Type B pancreatic cell (in vitro differentiated cells): Measurements from ENCODE around the gene CLASP1. TPM values are rescaled to one million over a fixed set of nuclear protein-coding genes. Genes with fewer than 3 reads are reported as not detected.
"Not testable (repeated sequence)": the region's sequence is repeated elsewhere in the genome, so short reads cannot be mapped to it uniquely, and the experiment has no call there.

Source experiments
- DNase-seq: peaks from one replicate; pipeline ENCODE4 v3.0.0; 2021; ENCODE audit warnings: mixed read lengths; ENCODE audit not compliant: unreplicated experiment; ENCODE audit errors: extremely low spot score
- H3K27ac Mint-ChIP-seq: 2 replicates; pipeline ENCODE4 v1.8.0; 2021; ENCODE audit warnings: mild to moderate bottlenecking, mixed read lengths
- H3K27me3 Mint-ChIP-seq: 2 replicates; pipeline ENCODE4 v1.8.0; 2021; ENCODE audit warnings: mixed read lengths
- H3K36me3 Mint-ChIP-seq: 2 replicates; pipeline ENCODE4 v1.8.0; 2021; ENCODE audit warnings: mixed read lengths
- H3K4me1 Mint-ChIP-seq: one replicate; pipeline ENCODE4 v1.8.0; 2021; ENCODE audit warnings: mixed read lengths; ENCODE audit not compliant: unreplicated experiment
- H3K4me3 Mint-ChIP-seq: 2 replicates; pipeline ENCODE4 v1.8.0; 2021; ENCODE audit warnings: mild to moderate bottlenecking, mixed read lengths
- H3K9me3 Mint-ChIP-seq: 2 replicates; pipeline ENCODE4 v1.8.0; 2021; ENCODE audit warnings: mixed read lengths
- total RNA-seq: library from RNA; stranded (reverse); gene quantifications from 2 replicates; pipeline ENCODE4 v1.2.1, GENCODE V29; 2021; ENCODE audit warnings: low replicate concordance
- TF ChIP-seq, protein P1 (sequence below): fragments of 200-600 bp; sonication (generic); conservative IDR thresholded peaks from 2 replicates; pipeline ENCODE4 v1.5.0; 2021; ENCODE audit warnings: antibody characterized with exemption, mild to moderate bottlenecking

CLASP1 gene
- total RNA-seq, 1 donor from 2014 or later = 74.6 TPM

DNA sequence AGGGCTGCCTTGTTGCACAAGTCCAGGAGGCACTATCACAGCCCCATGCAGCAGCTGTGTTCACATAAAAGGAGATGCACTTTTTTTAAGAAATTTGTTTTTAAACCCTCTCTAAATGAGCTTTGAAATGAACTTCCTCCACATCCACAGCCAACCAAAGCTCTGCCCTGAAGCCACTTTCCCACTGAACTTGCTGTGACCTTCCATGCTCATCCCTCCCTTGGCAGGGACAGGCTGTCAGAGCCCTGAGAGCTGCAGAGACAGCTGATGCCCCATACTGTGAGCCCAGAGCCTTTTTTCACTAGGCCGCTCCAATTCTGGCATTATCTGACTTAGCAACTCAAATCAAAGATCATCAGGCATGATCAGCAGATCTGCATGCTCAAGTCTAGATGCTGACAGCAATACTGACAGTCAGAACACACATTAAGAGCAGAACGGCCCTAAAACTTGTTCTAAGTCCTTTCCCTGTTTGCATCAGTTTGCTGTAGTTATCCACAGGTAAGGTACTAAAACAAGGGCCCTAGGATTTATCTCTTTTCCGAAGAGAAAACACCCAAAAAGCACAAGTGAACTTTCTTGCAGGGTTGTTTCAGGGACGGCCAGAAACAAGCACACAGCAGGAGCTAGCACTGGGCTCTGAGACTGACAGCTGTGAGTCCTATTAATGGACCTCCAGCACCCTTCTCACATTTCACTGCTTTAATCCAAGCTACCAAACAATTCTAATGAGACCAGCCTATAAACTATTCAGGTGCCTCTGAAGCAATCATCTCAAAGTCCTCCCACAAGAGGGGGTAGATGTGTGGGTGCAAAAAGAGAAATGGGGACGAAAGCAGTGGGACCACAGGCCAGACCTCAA lies 83.6 kb downstream of the CLASP1 start:
- no peaks in the 10 kb centered on the region for H3K27me3 Mint-ChIP-seq
- H3K4me1 Mint-ChIP-seq = peaks cover 70% of the 10 kb centered on the region
- H3K9me3 Mint-ChIP-seq = no peaks in the 10 kb centered on the region
- DNase-seq = no peak
- H3K4me3 Mint-ChIP-seq = peak overlapping the region; percentile 50
- TF ChIP-seq, protein P1, sequence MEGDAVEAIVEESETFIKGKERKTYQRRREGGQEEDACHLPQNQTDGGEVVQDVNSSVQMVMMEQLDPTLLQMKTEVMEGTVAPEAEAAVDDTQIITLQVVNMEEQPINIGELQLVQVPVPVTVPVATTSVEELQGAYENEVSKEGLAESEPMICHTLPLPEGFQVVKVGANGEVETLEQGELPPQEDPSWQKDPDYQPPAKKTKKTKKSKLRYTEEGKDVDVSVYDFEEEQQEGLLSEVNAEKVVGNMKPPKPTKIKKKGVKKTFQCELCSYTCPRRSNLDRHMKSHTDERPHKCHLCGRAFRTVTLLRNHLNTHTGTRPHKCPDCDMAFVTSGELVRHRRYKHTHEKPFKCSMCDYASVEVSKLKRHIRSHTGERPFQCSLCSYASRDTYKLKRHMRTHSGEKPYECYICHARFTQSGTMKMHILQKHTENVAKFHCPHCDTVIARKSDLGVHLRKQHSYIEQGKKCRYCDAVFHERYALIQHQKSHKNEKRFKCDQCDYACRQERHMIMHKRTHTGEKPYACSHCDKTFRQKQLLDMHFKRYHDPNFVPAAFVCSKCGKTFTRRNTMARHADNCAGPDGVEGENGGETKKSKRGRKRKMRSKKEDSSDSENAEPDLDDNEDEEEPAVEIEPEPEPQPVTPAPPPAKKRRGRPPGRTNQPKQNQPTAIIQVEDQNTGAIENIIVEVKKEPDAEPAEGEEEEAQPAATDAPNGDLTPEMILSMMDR = no peak
- peak overlapping the region; percentile 55 for H3K27ac Mint-ChIP-seq
- peaks cover 7% of the 10 kb centered on the region for H3K36me3 Mint-ChIP-seq

DNA sequence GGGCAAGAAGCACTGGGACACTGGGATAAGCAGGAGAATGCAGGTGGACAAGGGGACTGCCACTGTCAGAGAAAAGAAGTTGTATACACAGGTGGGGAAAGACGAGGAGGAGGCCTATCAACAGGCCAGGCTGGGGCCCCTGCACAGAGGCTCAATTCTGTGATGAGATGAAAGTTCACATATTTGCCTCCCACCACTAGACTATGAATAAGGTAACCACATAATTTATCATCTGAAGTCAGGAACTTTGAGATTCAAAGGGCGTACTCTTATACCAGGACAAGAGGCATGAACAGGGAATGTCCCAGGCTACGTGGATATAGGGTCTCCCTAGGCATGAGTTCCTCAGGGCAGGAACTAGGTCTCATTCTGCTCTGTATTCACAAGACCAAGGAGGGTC lies 84.4 kb downstream of the CLASP1 start:
- peak overlapping the region; percentile 25 for H3K27ac Mint-ChIP-seq

DNA sequence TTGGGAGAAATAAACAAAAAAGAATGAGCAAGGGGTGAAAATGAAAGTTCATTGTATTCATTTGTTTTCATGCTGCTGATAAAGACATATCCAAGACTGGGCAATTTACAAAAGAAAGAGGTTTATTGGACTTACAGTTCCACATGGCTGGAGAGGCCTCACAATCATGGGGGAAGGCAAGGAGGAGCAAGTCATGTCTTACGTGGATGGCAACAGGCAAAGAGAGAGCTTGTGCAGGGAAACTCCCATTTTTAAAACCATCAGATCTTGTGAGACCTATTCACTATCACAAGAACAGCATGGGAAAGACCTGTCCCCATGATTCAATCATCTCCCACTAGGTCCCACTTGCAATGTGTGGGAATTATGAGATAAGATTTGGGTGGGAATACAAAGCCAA lies 85.5 kb downstream of the CLASP1 start:
- not testable (repeated sequence) for DNase-seq, H3K27me3 Mint-ChIP-seq, H3K9me3 Mint-ChIP-seq, H3K27ac Mint-ChIP-seq, H3K4me3 Mint-ChIP-seq, H3K36me3 Mint-ChIP-seq
- H3K4me1 Mint-ChIP-seq = peaks cover 59% of the 10 kb centered on the region

More for the DNA sequence above, 84.4 kb downstream of the CLASP1 start:
- Mint-ChIP-seq H3K9me3 (no peaks in the 10 kb centered on the region), H3K27me3 (no peaks in the 10 kb centered on the region), H3K36me3 (peaks cover 7% of the 10 kb centered on the region), H3K4me3 (peak overlapping the region; percentile 14), H3K4me1 (peaks cover 65% of the 10 kb centered on the region)
- no peak for DNase-seq
- TF ChIP-seq, protein P1 = no peak

DNA sequence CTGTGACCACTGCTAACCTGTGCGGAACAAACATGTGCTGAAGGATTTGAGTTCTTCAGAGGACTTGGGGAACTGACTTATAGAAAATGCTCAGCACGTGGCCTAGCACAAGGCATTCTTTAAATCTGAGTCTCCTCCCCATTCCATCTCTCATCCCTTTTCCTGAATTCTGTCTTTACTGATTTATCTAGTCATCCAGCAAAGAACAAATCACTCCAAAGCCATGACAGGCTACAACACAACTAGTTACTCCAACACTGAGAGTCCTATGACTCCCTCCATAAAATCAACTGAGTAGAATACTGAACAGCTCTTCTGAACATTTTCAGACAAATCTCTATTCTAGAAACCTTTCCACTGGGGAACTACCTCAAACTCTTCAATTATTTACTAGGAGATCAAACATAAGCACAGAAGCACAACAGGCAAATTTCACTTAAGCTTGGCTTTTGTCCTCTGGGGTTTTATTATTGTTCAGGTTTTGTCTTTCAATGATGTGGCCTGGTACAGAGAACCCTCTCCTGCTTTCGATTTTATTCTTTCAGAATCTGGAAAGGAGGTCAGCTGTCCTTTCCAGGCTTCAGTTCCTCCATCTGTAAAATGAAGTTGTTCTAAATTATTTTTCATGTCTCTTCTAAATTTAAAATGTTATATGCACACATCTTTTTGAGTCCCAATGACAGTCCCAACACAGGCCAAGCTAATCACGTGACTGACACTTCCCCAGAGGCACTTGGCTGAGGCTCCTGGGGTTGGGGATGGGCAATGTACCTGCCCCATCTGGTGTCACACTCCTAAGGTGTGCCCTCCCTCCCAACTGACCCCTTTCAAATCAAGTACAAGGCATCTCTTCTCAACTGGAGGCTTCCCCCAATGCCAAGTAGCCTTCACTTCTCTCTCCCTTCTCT lies 86.7 kb downstream of the CLASP1 start:
- no peak for DNase-seq
- Mint-ChIP-seq H3K36me3 (peaks cover 7% of the 10 kb centered on the region), H3K4me3 (no peak overlapping the region), H3K4me1 (peaks cover 47% of the 10 kb centered on the region), H3K9me3 (no peaks in the 10 kb centered on the region), H3K27me3 (no peaks in the 10 kb centered on the region), H3K27ac (peak overlapping the region; percentile 2)
- TF ChIP-seq, protein P1 = no peak

DNA sequence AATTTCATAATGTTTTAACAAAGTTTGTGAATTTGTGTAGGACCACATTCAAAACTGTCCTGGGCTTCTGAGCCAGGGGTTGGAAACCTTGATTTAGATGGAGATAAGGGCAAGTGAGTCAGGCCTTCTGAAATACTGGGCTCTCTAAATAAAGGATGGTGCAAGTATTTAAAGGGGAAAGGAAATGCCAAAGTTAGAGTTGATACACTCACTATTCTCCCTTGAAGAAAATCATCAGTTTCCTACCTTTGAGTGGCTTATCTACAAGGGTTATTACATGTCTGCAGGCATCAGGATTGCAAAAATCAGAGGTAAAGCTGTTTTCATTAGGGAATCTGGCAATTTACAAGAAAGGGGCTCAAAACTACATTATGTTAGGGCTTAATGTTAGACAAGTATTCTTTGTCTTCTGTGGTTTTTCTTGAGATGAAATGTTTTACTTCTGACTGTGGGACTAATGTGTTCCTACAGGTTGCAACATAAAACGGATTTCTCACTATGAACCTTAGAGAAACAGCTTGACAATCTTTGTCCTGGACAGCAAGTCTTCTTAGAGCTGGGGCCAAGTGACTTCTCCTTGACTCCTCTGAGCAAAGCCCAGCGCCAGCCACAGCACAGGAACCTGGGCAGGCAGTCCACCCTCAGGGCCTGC lies 87.5 kb downstream of the CLASP1 start:
- no peaks in the 10 kb centered on the region for H3K27me3 Mint-ChIP-seq
- H3K36me3 Mint-ChIP-seq = peaks cover 7% of the 10 kb centered on the region
- DNase-seq = no peak
- H3K4me3 Mint-ChIP-seq = no peak overlapping the region
- H3K27ac Mint-ChIP-seq = peak overlapping the region; percentile 2
- no peaks in the 10 kb centered on the region for H3K9me3 Mint-ChIP-seq
- TF ChIP-seq, protein P1 = no peak
- H3K4me1 Mint-ChIP-seq = peaks cover 43% of the 10 kb centered on the region
